ENCODE data around the gene BMPR1A.

DNA sequence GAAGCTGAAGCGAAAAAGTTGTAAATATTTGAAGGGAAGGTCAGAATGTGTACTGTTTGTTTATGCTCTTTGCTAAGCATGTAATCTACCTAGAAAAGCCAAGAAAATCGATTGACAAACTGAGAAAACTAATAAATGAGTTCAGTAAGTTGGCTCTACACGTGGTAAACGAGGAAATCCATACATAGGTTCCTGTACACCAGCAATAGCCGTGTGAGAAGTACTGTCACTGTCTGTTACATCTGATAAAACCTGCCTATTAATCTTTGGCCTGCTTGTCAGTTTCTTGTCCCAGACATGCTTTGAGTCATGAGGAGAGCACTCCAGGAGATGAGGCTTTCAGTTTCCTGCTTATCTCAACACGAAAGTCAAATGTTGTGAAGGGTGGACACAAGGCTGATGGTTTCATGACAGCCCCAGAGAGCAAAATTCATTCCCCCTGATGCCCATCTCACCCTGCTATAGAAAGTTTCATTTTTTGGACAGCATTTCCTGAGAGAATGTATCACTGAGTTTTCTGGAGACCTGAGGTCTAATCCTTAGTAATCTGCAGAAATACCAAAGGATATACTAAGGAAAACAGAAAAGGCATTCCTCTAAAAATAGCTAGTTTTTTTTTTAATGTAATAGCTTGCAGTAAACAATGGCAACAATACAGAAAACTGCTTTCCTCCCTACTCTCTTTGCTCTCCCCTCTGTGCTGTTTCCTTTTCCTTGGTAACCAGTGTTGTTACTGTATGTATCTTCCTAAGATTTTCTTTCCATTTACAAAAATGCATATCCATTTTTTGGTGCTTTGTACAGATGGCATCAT is 18.8 kb downstream of the BMPR1A start:
- TF ChIP-seq, protein P1, sequence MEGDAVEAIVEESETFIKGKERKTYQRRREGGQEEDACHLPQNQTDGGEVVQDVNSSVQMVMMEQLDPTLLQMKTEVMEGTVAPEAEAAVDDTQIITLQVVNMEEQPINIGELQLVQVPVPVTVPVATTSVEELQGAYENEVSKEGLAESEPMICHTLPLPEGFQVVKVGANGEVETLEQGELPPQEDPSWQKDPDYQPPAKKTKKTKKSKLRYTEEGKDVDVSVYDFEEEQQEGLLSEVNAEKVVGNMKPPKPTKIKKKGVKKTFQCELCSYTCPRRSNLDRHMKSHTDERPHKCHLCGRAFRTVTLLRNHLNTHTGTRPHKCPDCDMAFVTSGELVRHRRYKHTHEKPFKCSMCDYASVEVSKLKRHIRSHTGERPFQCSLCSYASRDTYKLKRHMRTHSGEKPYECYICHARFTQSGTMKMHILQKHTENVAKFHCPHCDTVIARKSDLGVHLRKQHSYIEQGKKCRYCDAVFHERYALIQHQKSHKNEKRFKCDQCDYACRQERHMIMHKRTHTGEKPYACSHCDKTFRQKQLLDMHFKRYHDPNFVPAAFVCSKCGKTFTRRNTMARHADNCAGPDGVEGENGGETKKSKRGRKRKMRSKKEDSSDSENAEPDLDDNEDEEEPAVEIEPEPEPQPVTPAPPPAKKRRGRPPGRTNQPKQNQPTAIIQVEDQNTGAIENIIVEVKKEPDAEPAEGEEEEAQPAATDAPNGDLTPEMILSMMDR (conservative IDR thresholded peaks at IDR 0.05): no peak
- TF ChIP-seq ZFX (IDR thresholded peaks at IDR 0.05): no peak

Measured in C4-2B (cell line).